Neuronal stem cell (in vitro differentiated cells): ENCODE results near the gene MTUS2. TPM values are rescaled to one million over a fixed set of nuclear protein-coding genes. Genes with fewer than 3 reads are reported as not detected.

Experiments used
- DNase-seq: peaks from one replicate; pipeline ENCODE4 v3.0.0-alpha.2; 2013; ENCODE audit warnings: low spot score
- H2AFZ ChIP-seq: one replicate; pipeline ENCODE4 v1.6.1; 2013; ENCODE audit warnings: mild to moderate bottlenecking, low read length, inconsistent platforms
- H2AK5ac ChIP-seq: 2 replicates; pipeline ENCODE4 v1.6.1; 2013; ENCODE audit warnings: low read depth, mild to moderate bottlenecking, inconsistent platforms, low read length, moderate library complexity, mixed read lengths
- H2BK120ac ChIP-seq: 2 replicates; pipeline ENCODE4 v1.6.1; 2013; ENCODE audit warnings: low read depth, mild to moderate bottlenecking, inconsistent platforms, low read length, moderate library complexity, mixed read lengths
- H2BK12ac ChIP-seq: one replicate; pipeline ENCODE4 v1.6.1; 2013; ENCODE audit warnings: low read length, inconsistent platforms
- H2BK15ac ChIP-seq: 2 replicates; pipeline ENCODE4 v1.6.1; 2013; ENCODE audit warnings: mild to moderate bottlenecking, low read length, inconsistent platforms, mixed read lengths
- H2BK5ac ChIP-seq: one replicate; pipeline ENCODE4 v1.6.1; 2013; ENCODE audit warnings: inconsistent platforms, mild to moderate bottlenecking, low read length, moderate library complexity
- H3K14ac ChIP-seq: one replicate; pipeline ENCODE4 v1.6.1; 2013; ENCODE audit warnings: low read length, inconsistent platforms
- H3K18ac ChIP-seq: 2 replicates; pipeline ENCODE4 v1.6.1; 2013; ENCODE audit warnings: low read length, inconsistent platforms
- H3K23ac ChIP-seq: 2 replicates; pipeline ENCODE4 v1.6.1; 2013; ENCODE audit warnings: low read depth, mild to moderate bottlenecking, mixed read lengths, low read length, inconsistent platforms; ENCODE audit not compliant: poor library complexity
- H3K27ac ChIP-seq: replicated peaks from 3 replicates; pipeline ENCODE4 v1.5.1; 2013; ENCODE audit warnings: low read length, inconsistent platforms
- H3K27me3 ChIP-seq, 3 experiments: 2 replicates each; pipeline ENCODE4 v1.6.1; 2013; ENCODE audit warnings: low read length in 3 of 3, mild to moderate bottlenecking in 2 of 3, inconsistent platforms in 1 of 3, low read depth in 1 of 3, mixed read lengths in 1 of 3, moderate library complexity in 1 of 3; ENCODE audit not compliant: control insufficient read depth in 3 of 3, insufficient read depth in 3 of 3
- H3K36me3 ChIP-seq, 2 donors: replicated peaks in 1 of 2; 2 replicates each; pipeline ENCODE4 v1.6.1; 2013; ENCODE audit warnings: low read length in 2 of 2; ENCODE audit not compliant: control insufficient read depth in 2 of 2, insufficient read depth in 2 of 2
- H3K4ac ChIP-seq: 2 replicates; pipeline ENCODE4 v1.6.1; 2013; ENCODE audit warnings: inconsistent platforms, mild to moderate bottlenecking, low read length, moderate library complexity
- H3K4me1 ChIP-seq, 2 donors: 1 replicate in 1 of 2; 2 replicates in 1 of 2; pipeline ENCODE4 v1.6.1; 2013; ENCODE audit warnings: low read length in 2 of 2, low read depth in 1 of 2; ENCODE audit not compliant: control insufficient read depth in 2 of 2, insufficient read depth in 1 of 2
- H3K4me2 ChIP-seq: one replicate; pipeline ENCODE4 v1.6.1; 2013; ENCODE audit warnings: mild to moderate bottlenecking, low read length, inconsistent platforms; ENCODE audit not compliant: insufficient read depth, poor library complexity, severe bottlenecking
- H3K4me3 ChIP-seq, 2 donors: 2 replicates each; pipeline ENCODE4 v1.5.1; 2013; ENCODE audit warnings: low read length in 2 of 2, mild to moderate bottlenecking in 2 of 2, inconsistent platforms in 1 of 2, moderate library complexity in 1 of 2
- H3K79me1 ChIP-seq: one replicate; pipeline ENCODE4 v1.6.1; 2013; ENCODE audit warnings: low read depth, mild to moderate bottlenecking, inconsistent platforms, low read length, moderate library complexity
- H3K9ac ChIP-seq: one replicate; pipeline ENCODE4 v1.6.1; 2013; ENCODE audit warnings: mild to moderate bottlenecking, low read depth, low read length, inconsistent platforms; ENCODE audit not compliant: poor library complexity
- H3K9me3 ChIP-seq, 2 donors: replicated peaks in 1 of 2; 2 replicates each; pipeline versions ENCODE3 to v1.6.1; 2013; ENCODE audit warnings: low read length in 2 of 2, mild to moderate bottlenecking in 2 of 2, inconsistent platforms in 1 of 2, low read depth in 1 of 2, mixed read lengths in 1 of 2, moderate library complexity in 1 of 2; ENCODE audit not compliant: control insufficient read depth in 2 of 2, insufficient read depth in 1 of 2
- H4K8ac ChIP-seq: one replicate; pipeline ENCODE4 v1.6.1; 2013; ENCODE audit warnings: low read depth, mild to moderate bottlenecking, inconsistent platforms, low read length, moderate library complexity
- H4K91ac ChIP-seq: one replicate; pipeline ENCODE4 v1.6.1; 2013; ENCODE audit warnings: low read length, low read depth, mild to moderate bottlenecking, inconsistent platforms; ENCODE audit not compliant: poor library complexity
- WGBS, 2 donors: extraction: QIAGEN DNeasy Blood & Tissue Kit; methylation state at CpG; one replicate each; pipeline ENCODE4 v1.1.7; 2013; ENCODE audit warnings: missing lambda C conversion rate in 2 of 2, mixed read lengths in 1 of 2; ENCODE audit not compliant: insufficient read length in 2 of 2, insufficient replicate concordance in 1 of 2; ENCODE audit errors: extremely low coverage in 2 of 2; 5-methylcytosine and 5-hydroxymethylcytosine counted together
- small RNA-seq: library from polyadenylated mRNA; stranded (forward); fragments of <200 nt; extraction: miRNeasy Mini kit (QIAGEN cat#:217004); gene quantifications from one replicate; pipeline ENCODE3, GENCODE V24; 2013; ENCODE audit not compliant: insufficient read depth

MTUS2 gene

DNA sequence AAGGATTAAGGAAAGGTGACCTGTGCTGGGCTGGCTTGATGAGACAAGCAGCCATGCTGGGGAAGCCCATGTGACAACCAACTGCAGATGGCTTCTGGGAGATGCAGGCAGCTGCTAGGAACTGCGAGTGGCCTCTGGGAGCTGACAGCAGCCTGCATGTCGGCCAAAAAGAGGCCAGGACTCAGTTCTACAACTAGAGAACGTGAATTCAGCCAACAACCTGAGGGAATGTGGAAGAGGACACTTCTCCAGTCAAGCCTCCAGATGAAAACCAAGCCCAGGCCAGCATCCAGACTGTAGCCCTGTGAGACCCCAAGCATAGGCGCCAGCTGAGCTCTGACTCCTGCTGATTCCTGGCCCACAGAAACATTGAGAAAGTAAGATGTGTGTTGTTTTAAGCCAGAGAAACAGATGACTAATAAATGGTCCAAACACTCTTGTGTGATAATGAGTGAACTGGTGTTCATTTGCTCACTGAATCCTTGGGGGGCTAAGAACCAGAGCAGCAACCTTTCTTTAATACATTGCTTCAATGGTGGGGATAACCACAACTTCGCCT lies 730.4 kb downstream of the MTUS2 start:
- Histone ChIP-seq H3K4me3 (no peak overlapping the region), H3K9ac (no peak overlapping the region), H3K27me3 (no peaks in the 10 kb centered on the region), H3K27ac (no peak overlapping the region), H2BK5ac (no peak overlapping the region), H3K9me3 (no peaks in the 10 kb centered on the region), H3K36me3 (peaks cover 12 to 63% of the 10 kb centered on the region in 2 donors), H4K91ac (no peak overlapping the region), H2AFZ (no peak overlapping the region), H3K18ac (no peak overlapping the region), H3K14ac (no peak overlapping the region), H3K79me1 (peaks cover 3% of the 10 kb centered on the region), H3K23ac (no peak overlapping the region), H3K4me2 (no peak overlapping the region), H4K8ac (no peak overlapping the region), H2AK5ac (no peak overlapping the region), H2BK15ac (no peak overlapping the region), H3K4me1 (peaks cover 0 to 10% of the 10 kb centered on the region in 2 donors), H2BK120ac (no peak overlapping the region), H3K4ac (no peak overlapping the region), H2BK12ac (no peak overlapping the region)
- WGBS, 2 donors = no CpG with 5 or more reads among the region's 5 CpGs
- no peak for DNase-seq

DNA sequence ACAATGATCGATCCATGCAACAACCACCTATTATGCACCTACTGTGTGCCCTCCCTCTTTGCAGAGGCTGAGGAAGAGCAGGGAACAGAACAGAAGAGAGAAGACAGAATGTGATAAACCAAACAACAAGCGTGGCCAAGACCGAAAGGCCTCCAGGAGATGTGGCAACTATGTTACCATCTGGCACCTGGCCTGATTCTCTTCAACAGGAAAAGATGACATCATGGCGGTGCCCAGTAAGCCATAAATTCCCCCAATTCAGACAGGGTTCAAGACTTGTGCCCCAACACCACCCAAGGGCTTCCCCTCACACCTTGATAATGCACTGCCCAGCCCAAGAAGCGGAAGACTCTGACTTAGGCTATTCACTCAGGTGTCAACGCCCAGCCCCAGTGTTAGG lies 731.1 kb downstream of the MTUS2 start:
- Histone ChIP-seq H2BK12ac (no peak overlapping the region), H2AK5ac (no peak overlapping the region), H3K18ac (no peak overlapping the region), H3K27me3 (no peaks in the 10 kb centered on the region), H3K4me2 (no peak overlapping the region), H2AFZ (no peak overlapping the region), H3K36me3 (peaks cover 12 to 58% of the 10 kb centered on the region in 2 donors), H3K27ac (no peak overlapping the region), H3K4ac (no peak overlapping the region), H4K8ac (no peak overlapping the region), H3K9me3 (no peaks in the 10 kb centered on the region), H3K79me1 (peaks cover 3% of the 10 kb centered on the region), H2BK15ac (no peak overlapping the region), H3K4me3 (no peak overlapping the region), H3K4me1 (peaks cover 0 to 10% of the 10 kb centered on the region in 2 donors), H2BK120ac (no peak overlapping the region), H3K23ac (no peak overlapping the region), H3K14ac (no peak overlapping the region), H3K9ac (no peak overlapping the region), H4K91ac (no peak overlapping the region), H2BK5ac (no peak overlapping the region)
- no peak for DNase-seq
- WGBS, 2 donors = no CpG with 5 or more reads among the region's 6 CpGs

Small RNA genes within 50 kb of the gene (small RNA-seq; reads per million reads assigned to genes)
- gene AL359741.1 = not detected
